Stimulated activated naive CD8-positive, alpha-beta T cell treated with anti-CD3 and anti-CD28 coated beads, Interleukin-15, Interleukin-2, amounts not matched to agents 100 U/mL and 50 U/mL, for 24 hours (primary cell): ENCODE measurements around the gene PLEKHH3.
"Not testable (repeated sequence)": the region's sequence is repeated elsewhere in the genome, so short reads cannot be mapped to it uniquely, and the experiment has no call there.

Experiments used
- ATAC-seq: fragments of 150-1000 bp; cut with Tn5 transposase; one replicate; pipeline ENCODE4 v1.10.0; 2021
- DNase-seq: peaks from one replicate; pipeline ENCODE4 v3.0.0; 2021

The PLEKHH3 gene

DNA sequence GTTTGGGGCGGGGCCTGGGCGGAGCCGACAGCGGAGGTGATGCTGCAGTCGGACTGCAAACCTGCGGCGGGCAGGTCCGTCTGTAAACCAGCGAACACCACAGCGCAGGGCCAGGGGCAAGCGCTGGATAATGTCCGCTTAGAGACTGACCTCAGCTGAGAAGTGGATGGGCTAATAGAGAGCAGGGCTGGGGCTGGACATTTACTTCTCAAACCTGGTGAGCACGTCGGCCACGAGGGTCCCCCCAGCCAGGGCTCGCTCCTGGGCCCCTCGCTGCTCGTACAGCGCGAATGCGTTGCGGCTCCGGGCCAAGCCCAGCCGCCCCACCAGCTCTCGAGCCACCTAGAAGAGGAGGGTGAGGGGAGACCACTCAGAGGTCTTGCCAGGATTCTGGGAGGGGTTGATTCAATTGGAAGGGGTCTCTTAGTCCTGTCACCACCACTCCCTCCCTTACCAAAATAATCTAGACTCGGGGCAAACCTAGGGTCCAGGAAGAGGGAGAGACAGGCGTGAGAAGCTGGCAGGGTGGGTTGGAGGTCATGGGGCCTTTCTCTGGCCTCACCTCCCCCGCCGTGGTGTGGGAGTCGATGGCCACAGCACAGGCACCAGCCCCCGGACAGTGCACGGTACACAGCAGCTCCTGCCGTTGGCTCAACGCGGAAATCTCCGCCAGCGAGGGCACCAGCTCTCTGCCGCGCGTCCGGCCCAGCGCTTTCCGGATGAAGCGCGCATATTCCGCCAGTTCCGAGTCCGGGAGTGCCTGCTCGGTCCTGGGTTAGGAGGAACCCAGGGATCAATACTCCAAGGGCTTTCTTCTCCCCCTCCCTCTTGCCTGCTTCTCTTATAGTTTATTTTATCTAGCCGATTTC is 5.8 kb downstream of the PLEKHH3 start:
- DNase-seq, result no peak

DNA sequence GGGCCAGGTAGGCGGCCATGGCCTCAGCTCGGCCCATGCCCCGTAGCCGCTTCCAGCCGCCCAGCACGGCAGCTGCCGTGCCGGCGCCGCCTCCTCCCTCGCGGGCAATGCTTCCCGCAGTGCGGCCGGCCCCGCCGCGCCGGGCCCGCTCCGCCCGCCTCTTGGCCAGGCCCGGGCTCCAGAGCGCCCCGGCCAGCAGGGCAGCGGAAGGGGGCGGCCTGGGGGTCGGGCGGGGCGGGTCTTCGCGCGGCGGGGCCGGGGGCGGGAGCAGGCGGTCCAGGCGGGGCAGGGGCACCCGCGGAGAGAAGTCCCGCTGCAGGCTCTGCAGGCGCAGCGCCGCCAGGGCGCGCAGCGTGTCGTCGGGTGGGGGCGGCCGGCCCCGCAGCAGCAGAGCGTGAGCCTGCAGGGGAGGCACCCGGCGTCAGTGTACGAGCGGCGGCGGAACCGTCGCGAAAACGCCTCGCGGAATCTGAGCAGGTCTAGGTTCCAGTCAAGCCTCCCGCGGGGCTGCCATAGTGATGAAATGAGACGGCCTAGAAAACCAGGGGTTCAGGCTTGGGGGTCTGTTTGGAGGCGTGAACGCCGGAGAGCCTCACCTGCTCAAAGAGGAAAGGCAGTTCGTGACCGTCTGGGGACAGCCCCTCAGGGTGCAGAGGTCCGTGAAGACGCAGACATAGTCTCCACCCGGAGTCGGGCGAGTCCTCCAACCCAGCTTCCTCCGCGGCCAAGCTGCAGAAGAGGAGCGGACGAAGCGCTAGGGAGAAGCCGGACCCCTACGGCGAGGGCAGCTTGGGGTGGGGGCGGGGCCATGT is 6.6 kb downstream of the PLEKHH3 start:
- DNase-seq (peak; percentile 50), ATAC-seq (peak; percentile 24)

More for the DNA sequence above, 5.8 kb downstream of the PLEKHH3 start:
- ATAC-seq, result no peak

DNA sequence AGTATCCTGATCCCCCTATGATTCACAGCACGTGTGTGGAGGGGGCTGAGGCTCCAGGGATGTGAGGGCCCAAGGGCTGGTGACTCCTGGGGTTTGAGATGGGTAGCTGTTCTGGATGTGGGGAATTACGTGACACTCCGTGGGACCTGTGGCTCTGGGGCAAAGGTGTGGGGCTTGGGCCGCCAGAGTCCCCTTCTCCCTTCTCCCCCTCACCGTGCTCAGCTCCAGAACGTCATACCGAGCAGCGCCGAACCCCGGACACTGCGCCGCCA is 7.2 kb downstream of the PLEKHH3 start:
- DNase-seq (no peak), ATAC-seq (no peak)

DNA sequence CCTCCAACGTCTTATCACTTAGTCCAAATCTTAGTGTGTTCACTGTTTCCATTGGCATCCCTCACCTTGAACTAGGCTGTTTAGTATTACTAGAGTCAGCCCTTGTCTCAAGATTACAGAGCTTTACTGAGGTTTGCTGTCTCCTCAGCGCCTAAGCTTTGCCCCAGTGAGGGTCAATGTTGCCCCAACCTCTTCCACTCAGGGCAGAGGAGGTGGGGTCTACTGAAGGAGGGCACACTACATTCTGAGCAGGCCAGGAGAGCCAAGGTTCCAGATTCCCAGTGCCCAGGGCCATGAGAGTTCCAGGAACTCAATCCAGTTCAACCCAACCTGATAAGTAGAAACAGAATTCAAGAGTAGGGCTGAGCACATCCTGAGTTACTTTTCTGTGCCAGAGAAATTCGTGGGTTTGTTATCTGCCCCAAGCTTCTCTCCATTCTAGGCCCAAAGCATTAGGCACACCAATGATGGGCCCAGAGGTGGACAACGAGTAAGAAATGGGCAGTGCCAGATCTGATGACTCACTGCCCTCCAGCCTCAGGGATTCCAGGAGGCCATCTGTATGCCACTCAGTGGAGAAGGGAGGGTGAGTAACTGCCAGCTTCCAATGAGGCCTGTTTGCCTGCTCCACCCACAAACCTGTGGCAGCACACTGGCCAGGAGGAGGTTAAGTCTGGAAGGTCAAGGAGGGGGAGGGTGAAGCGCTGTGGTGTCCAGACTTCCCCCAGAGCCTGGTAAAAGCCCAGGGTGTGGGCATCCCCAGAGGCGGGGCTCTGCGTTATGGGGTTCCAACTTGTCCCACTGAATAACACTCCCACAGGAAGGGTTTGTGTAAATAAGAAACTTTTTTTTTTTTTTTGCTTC is 9.5 kb downstream of the PLEKHH3 start:
- no peak for DNase-seq
- no peak for ATAC-seq

DNA sequence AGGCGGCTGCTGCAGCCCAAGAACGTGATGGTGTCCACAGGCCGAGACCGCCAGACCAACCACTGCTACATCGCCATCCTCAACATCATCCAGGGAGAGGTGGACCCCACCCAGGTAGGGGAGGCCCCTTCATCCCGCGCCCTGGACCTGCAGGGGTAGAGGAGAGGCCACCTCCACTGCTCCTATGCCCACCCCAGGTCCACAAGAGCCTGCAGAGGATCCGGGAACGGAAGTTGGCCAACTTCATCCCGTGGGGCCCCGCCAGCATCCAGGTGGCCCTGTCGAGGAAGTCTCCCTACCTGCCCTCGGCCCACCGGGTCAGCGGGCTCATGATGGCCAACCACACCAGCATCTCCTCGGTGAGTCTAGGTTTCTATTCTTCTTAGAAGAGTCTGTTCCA is 10.7 kb downstream of the PLEKHH3 start:
- not testable (repeated sequence) for ATAC-seq, DNase-seq

DNA sequence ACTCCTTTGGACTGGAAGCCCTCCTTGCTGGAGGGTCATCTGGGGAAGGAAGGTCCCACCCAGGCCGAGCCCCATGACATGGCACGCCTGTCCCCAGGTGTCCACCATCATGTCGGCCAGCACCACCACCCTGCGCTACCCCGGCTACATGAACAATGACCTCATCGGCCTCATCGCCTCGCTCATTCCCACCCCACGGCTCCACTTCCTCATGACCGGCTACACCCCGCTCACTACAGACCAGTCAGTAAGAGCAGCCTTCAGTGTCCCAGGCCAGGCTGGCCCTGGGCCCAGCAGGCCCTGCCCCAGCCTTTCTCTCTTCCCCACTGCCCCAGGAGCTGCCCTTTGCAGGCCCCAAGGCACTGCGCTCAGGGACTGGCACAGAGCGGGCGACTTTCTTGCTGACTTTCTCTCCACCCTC is 11.2 kb downstream of the PLEKHH3 start:
- DNase-seq, result no peak
- ATAC-seq, result no peak

DNA sequence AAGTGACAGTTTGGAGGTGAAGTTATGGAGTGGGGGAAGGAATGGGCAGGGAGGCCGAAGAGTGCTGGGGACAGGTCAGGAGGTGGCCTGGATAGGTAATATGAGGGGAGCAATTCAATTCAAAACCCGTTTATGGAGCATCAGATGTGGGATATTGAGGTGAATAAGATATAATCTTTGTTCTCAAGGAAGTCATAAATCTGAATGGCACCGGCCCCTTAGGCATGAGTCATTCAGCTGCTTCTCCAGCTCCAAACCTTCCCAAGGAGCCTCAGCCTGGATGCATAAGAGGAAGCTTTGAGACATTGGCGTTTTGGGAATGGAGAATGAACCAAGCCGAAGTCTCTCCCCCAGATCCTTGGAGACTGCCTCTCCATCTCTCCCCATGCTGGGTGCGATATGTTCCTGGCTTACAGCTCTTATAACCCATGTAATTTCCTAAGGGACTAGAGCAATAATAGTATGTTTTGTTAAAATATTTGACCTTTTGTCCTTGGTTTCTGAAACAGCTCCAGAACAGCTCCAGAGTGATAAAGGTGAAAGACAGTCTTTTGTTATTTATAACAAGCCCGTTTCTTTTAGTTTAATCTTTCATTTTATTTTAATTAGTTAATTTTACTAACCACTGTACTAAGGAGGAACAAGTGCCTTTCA is 16.0 kb downstream of the PLEKHH3 start:
- no peak for ATAC-seq
- DNase-seq, result no peak

DNA sequence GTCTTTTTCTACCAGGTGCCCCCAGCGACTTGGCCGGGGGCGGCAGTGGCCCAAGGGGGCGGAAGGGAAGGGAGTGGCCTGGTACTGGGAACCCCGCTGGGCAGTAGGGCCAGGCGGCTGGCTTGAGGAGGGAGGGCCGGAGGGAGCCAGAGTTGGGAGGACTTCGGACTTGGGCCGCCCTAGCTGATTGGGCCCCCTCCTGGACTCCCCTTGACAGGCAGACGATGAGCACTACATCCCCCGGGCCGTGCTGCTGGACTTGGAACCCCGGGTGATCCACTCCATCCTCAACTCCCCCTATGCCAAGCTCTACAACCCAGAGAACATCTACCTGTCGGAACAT is 16.9 kb downstream of the PLEKHH3 start:
- not testable (repeated sequence) for DNase-seq, ATAC-seq

DNA sequence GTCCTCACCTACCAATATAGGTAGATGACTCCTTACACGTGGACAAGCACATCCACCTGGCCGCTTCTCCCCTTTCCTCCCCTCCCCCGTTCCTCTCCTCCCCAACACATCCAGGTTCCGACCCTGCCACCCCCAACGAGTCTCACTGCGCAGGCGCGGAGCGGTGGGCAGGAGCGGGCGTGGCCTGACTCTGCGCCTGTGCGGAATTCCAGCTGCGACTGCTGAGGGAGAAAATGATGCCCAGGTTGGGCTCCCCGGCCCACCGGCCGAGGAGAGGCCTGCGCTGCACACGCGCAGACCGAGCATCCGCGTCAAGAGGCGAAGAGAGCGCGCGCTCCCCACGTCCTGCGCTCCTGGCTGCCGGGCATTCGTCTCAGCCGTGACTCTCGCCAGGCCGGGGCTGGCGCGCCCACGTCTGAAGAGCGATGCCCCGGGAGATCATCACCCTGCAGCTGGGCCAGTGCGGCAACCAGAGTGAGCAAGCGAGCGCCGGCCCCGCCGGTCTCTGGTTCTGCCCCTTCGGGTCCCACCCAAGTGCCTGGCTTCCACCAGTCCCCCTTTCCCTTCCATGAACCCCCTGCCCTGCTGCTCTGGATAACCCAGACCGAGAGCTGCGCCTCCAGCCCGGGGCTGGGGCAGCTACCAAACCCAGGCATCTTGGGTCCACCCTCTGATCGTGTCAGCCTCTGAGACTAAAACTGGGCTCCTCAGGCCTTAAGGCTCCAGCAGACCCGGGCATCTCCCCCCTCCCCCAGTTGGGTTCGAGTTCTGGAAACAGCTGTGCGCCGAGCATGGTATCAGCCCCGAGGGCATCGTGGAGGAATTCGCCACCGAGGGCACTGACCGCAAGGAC is 17.5 kb downstream of the PLEKHH3 start, which contains the start of gene TUBG2:
TSS of gene TUBG2 (plus strand) at position 206 of the 853 bp plus-strand sequence. CDS start at position 426, 220 bp downstream.
- DNase-seq (peak; percentile 87), ATAC-seq (peak; percentile 75)

DNA sequence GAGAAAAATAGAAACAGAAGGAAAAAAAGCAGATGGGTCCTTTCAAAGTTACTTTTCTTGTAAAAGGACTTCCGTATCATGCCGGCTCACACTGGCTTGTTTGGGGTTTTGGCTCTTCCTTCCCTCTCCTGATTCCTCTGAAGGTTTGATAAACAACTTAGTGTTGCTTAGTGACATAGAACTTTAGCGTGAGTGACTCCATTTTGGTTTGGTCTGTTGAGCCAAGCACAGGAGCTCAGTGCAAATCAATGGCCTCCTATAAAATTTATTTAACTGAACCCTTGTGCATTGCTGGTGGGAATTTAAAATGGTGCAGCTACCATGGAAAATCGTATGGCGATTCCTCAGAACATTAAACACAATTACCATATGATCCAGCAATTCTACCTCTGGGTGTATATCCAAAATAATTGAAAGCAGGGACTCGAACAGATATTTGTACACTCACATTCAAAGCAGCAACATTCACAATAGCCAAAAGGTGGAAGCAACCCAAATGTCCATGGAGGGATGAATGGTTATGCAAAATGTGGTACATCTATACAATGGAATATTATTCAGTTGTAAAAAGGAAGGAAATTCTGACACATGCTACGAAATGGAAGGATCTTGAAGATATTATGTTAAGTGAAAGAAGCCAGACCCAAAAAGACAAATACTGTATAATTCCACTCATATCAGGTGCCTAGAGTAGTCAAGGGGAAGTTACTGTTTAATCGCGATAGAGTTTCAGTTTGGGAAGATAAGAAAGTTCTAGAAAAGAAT is 18.8 kb downstream of the PLEKHH3 start:
- no peak for ATAC-seq
- no peak for DNase-seq

DNA sequence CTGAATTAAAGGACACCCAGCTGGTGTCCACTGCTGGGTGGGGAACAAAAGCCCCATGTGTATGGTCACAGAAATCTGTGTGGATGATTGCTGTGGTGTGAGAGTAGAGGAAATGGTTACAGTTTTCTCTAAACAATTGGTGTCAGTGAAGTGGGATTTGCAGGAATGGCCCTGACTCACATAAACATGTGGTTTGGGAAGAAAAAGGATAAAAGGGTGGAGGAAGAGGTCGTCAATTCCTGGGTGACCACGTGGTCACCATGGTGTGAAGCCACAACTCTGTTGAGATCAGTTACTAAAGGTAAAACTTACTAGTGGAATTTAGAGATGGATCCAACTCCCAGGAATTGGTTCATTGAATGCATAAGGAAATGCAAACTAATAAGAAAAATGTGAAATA is 21.3 kb downstream of the PLEKHH3 start:
- ATAC-seq, result no peak
- no peak for DNase-seq

DNA sequence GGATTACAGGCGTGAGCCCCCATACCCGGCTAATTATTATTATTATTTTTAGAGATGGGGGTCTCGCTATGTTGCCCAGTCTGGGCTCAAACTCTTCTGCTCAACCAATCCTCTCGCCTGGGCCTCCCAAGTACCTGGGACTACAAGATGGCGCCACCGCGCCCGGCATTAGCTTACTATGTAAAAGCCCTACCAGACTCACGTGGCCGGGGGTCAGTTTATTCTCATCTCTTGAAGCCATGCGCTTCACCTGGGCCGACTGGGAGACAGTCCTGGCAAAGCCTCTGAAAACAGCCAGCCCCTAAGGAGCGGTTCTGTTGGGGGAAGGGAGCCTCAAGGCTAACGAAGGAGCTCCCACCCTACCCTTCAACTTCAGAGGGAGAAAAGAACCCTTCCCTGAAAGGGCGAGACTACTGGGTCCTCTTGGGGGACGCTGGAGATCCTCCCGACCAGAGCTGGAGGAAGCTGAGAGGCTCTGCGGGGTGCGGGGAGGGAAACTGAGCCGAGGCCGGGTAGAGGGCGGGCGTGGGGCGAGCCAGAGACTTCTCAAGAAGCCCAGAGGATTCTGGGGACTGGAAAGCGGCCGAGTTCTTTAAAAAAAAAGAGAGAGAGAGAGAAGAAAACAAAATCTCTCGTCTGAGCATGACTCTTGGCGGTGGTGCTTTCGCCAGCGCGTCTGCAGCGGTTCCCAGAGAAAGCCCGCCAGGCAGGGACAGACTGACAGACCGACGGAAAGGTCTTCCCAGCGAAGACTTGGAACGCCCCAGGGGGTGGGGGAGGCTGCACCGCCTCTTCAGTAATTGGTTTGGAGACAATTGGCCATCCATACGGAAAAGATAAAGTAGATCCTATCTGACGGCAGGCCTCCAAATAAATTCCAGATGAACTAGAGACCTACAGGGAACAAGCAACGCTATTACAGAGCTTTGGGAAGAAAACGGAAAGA is 23.3 kb downstream of the PLEKHH3 start:
- ATAC-seq (no peak), DNase-seq (no peak)

DNA sequence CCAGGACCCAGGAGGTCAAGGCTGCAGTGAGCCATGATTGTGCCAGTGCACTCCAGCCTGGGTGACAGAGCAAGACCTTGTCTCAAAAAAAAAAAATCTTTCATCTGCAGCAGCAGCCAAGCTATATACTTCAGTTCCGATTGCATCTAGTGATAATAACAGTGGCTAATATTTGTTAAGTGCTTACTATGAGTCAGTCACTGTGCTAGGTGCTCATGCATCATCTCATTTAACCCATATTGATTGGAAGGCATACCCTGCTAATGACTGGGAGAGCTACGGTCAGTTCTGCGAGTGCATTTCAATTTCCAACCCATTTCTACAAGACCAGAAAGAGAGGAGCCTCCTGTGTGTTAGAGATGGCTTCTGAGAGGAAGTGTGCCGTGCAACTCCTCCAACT is 25.4 kb downstream of the PLEKHH3 start:
- ATAC-seq (no peak), DNase-seq (no peak)

DNA sequence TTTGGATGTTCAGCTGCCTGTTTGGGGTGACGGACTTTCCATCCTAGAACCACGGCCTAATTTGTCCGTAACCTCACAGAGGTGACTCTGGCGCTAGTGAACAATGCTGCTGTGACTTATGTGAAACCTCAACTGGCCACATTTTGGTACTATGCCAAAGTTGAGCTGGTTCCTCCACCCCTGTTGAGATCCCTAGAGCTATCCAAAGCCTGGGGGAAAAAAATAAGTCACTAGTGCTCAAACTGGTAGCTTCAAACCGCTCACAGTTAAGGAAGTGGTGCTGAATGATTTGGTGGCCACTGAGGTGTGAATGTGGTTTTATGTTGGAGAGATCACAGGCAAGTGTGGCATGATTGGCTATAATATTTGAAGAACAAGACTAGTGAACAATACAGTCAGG is 29.0 kb downstream of the PLEKHH3 start:
- DNase-seq (no peak), ATAC-seq (peak; percentile 57)

DNA sequence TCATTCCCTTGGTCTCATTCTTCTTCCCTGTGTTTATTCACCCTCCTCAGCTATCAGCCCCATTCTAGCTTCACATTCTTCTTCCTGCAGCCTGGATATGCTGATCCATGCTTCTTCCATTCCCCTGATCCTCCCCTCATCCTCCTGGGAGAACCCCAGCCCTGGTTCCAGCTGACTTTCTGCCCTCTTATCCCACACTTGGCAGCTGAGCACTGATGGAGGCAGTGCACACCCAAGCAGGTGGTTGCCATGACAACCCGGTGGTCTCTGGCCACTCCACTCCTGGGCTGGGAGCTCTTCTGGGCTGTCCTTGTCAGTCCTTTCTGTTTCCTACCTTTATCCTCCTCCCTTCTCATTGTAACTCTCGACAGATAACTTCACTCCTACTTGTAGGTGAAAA is 34.5 kb downstream of the PLEKHH3 start:
- ATAC-seq (no peak), DNase-seq (no peak)

DNA sequence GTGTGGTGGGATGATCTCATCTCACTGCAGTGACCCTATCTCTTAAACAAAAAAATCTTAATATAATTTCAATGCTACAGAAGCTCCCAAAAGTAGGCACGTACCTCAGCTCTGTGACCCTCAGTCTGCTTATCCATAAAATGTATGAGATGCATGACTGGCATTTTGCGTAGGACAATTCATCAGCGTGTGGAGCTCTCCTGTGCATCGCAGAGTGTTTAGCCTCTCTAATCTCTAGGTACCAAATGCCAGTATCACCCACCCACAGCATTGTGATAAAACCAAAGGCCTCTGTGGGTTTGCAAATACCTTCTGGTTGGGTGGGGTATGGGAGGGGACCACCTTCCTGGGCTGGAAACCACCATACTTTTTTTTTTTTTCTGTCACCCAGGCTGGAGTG is 36.7 kb downstream of the PLEKHH3 start:
- DNase-seq (no peak), ATAC-seq (no peak)

DNA sequence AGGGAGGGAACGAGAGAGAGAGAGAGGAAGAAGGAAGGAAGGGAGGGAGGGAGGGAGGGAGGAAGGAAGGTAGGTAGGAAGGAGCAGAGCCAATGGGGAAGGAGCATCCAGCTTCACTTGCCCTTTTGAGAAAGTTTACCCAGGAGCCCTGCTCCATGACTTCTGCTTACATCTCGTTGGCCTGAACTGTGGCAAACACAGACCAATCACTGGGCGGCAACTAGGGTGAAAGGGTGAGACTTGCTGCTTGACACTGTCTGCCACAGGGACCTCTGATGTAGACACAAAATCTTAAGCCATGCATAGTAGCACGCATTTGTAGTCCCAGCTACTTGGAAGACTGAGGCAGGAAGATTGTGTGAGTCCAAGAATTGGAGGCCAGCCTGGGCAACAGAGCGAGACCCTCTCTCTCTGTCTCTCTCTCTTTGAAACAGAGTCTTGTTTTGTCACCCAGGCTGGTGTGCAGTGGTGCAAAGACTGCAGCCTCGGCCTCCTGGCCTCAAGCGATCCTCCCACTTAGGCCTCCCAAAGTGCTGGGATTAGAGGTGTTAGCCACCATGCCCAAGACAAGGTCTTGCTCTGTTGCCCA is 37.2 kb downstream of the PLEKHH3 start:
- ATAC-seq, result no peak
- DNase-seq, result no peak

DNA sequence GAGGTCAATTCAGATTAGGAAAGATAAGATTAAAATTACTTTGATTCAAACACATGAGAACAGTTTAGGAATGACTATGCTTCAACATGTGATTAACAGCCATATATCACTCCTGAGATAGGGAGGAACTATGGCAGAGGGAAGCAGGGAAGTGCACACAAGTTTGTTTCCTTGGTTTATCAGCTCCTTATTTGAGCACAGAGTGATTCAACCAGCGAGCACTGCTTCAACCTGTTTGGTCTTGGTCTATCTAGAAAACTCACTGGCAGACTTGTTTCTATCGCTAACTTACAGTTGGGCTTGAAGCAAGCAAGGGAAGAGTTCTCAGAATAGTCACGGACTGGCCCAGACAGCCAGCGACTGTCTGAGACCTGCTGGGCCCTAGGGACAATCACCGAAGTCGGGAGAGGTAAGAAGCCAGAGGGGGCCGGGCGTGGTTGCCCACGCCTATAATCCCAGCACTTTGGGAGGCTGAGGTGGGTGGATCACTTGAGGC is 43.8 kb downstream of the PLEKHH3 start:
- ATAC-seq, result no peak

More for the DNA sequence above, 43.8 kb downstream of the PLEKHH3 start:
- no peak for DNase-seq
